GM12875 (cell line): ENCODE results near the gene LASP1NB.

Source experiments
- H3K4me3 ChIP-seq: one replicate; pipeline ENCODE4 v1.5.1; 2011; ENCODE audit warnings: low read depth, low read length, control low read depth
- TF ChIP-seq, protein P1 (sequence below): IDR thresholded peaks from 2 replicates; pipeline ENCODE4 v1.5.1; 2011; ENCODE audit warnings: low read depth, mild to moderate bottlenecking, control low read depth, inconsistent platforms, low read length, moderate library complexity, borderline replicate concordance; ENCODE audit not compliant: insufficient read depth

The LASP1NB gene

DNA sequence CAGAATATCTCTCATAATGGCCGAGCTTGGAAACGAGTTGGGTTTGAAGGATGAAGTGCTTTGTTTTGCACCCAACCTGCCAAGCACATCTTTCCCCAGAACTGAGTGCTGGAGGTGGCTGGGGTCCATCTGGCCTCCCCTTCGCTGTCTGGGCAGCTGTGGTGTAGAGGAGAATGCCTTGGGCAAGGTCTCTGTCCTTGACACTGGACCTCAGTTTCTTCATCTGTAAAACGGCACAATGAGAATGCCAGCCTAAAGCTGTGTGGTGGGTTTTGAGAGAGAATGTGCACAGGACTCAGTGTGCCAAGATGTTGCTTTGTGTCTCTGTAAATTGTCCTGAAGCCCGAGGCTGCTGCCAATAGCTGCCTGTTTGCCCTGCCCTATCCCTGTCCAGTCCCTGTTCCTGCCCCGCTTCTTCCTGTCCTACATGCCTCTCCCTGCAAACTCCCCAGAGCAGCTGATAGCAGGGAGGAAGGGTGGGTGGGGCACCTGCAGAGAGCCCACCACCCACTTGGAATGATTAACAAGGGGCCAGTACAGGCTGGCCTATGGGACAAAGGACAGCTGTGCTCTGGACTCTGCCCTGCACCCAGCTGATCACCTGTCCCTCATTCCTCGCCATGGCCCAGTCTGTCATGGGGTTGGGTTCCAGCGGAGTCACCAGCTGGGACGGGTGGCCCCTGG lies 40.2 kb upstream of the LASP1NB start:
- H3K4me3 ChIP-seq: no peak overlapping the region
- TF ChIP-seq, protein P1, sequence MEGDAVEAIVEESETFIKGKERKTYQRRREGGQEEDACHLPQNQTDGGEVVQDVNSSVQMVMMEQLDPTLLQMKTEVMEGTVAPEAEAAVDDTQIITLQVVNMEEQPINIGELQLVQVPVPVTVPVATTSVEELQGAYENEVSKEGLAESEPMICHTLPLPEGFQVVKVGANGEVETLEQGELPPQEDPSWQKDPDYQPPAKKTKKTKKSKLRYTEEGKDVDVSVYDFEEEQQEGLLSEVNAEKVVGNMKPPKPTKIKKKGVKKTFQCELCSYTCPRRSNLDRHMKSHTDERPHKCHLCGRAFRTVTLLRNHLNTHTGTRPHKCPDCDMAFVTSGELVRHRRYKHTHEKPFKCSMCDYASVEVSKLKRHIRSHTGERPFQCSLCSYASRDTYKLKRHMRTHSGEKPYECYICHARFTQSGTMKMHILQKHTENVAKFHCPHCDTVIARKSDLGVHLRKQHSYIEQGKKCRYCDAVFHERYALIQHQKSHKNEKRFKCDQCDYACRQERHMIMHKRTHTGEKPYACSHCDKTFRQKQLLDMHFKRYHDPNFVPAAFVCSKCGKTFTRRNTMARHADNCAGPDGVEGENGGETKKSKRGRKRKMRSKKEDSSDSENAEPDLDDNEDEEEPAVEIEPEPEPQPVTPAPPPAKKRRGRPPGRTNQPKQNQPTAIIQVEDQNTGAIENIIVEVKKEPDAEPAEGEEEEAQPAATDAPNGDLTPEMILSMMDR: no peak

DNA sequence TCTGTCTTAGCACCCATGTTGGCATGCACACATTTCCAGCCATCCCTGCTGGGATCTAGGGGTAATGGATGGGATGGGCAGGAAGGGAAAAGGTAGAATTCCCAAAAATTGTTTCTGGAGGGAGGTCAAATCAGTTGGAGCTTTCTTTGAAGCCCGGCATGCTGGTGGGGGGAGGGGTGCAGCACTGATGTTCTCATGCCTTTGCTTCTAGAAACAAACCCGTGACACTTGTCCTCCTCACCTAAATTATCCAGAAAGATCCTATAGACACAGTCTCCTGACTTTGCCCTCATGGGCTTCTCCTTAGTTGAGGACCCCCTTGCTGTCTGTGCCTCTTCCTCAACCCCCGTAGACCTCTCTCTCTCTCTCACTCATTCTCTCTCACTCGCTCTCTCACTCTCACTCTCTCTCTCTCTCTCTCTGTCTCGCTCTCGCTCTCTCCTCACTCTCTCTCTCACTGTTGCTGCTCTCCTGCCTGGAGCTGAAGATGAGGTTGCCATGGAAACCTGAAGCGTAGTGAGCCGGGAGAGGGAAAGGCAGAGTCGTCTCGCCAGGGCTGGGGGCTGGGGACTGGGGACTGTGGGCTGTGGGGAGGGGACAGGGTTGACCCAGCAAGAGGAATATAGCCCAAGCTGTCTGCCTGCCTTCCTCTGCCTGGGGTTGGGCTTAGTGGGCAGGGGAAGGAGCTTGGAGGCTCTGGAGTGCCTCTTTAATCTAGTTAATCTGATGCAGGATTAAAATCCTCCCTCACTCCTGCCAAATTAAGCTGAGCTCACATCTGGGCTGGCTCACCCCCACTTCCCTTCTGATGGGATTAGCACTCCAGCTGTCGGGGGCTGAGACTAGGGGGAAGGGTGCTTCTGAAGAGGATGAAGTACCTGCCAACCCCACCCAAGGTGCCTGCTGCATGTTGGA lies 39.4 kb upstream of the LASP1NB start:
- TF ChIP-seq, protein P1: no peak
- H3K4me3 ChIP-seq: no peak overlapping the region

DNA sequence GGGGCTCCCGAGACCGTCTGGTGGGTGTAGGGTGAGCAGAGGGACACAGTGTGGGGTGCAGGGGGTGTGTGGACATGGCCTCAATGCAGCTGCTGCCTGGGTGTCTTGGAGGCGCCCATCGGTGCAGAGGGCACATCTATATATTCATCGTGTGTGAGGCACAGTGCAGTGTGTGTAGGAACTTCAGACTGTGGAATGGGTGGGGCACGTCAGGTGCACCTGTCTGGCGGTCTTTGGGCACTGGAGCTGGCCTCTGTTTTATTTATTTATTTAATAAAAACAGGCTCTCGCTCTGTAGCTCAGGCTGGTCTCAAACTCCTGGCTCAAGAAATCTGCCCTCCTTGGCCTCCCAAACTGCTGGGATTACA lies 38.8 kb upstream of the LASP1NB start:
- TF ChIP-seq, protein P1: no peak
- no peak overlapping the region for H3K4me3 ChIP-seq

DNA sequence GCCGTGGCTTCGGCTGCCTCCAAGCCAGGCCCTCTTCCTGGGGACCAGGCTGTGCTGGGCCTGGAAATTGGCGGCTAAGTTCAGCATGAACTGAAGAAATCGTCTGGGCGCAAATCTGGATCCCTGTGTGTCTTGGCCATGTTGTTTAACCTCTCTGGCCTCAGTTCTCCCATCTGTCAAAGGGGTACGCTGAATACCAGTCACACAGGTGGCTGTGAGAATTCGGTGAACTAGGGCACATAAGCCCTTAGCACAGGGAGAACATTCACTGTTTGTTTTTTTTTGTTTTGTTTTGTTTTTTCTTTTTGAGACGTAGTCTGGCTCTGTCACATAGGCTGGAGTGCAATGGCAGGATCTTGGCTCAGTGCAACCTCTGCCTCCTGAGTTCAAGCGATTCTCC lies 36.6 kb upstream of the LASP1NB start:
- TF ChIP-seq, protein P1: no peak
- H3K4me3 ChIP-seq: no peak overlapping the region

DNA sequence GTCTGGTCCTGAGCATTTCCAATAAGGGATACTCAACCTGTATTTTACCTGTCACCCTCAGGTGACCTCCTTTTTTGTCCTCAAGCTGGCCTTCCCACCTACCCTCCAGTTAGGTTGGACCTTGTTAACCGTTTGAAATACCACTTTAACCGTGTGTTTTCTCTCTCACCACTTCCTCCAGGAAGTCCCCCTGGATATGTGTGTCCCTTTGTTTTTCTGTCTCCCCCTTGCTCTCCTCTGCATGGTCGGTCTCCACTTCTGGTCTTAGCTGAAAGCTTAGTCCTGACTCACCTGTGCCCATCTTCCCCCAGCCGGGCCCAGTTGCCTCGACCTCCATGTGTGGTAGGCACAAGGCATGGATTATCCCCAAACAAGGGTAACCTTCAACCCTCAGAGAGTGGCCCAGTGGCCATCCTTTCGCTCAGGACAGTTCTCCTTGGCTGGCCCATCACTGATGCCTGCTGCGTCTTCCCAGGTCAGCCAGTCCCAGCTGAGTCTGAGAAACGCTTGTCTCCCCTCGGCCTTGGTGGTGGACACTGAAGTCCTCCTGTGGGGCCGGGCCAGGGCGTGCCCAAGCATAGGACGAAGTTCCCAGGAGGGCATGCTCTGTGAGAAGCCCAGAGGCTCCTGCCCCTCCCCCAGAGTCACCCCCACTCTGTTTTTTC lies 35.5 kb upstream of the LASP1NB start:
- TF ChIP-seq, protein P1: no peak
- H3K4me3 ChIP-seq: no peak overlapping the region

DNA sequence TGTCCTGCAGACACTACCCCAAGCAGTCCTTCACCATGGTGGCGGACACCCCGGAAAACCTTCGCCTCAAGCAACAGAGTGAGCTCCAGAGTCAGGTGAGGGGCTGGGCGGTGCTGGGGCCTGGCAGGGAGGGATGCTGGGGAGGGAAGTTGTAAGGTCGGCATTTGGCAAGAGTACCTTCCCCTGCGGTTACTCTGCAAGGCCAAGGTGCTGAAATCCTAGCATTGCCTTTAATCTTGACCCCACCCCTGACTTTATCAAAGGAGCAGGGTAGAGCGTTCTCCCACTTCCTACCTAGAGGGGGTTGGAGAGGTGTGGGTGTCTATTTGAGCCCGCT lies 35.0 kb upstream of the LASP1NB start:
- TF ChIP-seq, protein P1: no peak
- no peak overlapping the region for H3K4me3 ChIP-seq
